ENCODE measurements around the gene TMED1.

Gene TMED1

DNA sequence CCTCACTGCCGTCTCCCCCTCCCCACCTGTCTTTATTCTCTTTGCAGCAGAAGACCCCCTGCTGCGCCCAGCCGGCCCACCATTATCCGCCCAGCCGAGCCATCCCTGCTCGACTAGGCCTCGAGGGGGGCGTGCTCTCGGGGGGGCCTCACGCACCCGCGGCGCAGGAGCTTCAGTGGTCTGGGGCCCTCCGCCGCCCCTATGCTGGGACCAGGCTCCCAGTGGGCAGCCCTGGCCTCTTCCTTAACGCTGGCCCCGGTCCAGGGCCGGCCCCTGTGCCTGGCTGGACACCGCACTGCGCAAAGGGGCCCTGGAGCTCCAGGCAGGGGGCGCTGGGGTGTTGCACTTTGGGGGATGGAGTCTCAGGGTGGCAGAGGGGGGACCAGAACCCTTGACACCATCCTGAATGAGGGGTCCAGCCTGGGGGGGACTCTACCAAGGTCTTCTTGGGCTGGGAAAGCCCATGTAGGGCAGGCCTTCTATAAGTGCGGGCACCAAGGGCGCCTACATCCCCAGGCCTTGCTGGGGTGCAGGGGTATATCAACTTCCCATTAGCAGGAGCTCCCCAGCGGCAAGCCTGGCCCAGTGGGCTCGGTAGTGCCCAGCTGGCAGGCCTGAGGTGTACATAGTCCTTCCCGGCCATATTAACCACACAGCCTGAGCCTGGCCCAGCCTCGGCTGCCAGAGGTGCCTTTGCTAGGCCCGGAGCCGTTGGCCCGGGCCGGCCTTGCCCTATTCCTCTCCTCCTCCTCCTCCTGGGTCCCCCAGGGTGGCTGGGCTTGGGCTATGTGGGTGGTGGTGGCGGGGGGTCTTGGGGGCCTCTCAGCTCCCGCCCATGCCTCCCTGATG, 4.9 kb downstream of the TMED1 start:
- no peak for DNase-seq

DNA sequence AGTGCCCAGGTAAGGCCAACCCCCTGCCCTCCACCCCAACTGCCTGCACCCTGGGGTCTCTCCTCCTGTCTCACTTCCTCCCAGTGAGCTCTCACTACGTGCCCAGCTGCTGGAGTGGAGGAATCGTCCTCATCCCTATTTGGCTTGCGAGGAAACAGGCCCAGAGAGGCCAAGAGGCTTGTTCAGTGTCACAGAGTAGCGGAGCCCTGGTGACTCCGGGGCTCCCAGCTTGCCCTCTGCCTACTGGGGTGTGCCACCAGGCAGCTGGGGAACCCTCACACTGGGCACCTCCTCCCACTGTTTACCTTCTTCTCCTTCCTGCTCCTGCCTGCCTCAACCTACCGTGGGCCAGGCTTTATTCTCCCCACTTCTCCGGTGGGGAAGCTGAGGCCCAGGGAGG, 5.6 kb downstream of the TMED1 start:
- no peak for DNase-seq

DNA sequence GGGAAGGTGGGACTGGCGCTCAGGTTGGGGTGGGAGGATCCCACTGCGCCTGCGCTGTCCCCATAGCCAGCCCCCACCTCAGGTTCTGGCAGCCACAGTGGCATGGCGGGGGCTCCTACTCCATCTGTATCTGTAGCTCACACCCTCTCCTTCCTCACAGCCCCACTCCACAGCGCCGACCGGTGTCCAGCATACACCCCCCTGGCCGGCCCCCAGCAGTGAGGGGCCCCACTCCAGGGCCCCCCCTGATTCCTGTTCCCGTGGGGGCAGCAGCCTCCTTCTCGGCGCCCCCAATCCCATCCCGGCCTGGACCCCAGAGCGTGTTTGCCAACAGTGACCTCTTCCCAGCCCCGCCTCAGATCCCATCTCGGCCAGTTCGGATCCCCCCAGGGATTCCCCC, 6.0 kb downstream of the TMED1 start:
- DNase-seq, result no peak

DNA sequence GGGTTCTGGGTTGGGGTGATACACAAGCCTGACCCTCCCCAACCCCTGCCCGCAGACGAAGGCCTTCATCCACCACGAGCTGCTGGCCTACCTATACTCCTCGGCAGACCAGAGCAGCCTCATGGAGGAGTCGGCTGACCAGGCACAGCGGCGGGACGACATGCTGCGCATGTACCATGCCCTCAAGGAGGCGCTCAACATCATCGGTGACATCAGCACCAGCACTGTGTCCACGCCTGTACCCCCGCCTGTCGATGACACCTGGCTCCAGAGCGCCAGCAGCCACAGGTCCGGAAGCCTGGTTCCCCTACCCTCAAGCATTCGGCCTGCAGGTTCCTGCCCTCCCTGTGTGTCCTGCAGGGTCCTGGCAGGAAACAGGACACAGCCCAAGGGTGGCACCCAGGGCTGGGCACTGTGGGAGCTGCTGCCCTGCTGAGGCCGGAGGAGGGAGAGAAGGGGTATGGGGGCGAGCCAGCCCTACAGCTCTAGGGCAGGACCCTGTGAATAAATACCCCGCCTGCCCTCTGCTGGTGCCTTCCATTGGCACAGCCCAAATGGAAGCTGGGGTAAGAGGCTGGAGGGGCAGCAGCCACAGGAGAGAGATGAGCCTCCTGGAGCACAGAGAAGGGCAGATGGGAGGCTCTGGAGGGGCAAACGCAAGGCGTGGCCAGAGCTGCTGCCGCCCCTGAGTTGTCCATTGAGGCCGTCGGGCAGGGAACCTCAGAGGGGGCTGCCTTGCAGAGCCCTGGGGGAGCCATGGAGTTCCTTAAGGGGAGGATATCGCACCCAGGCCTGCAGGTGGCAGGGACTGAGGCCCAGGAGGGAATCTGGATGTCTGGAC, 6.8 kb downstream of the TMED1 start:
- DNase-seq, result no peak

DNA sequence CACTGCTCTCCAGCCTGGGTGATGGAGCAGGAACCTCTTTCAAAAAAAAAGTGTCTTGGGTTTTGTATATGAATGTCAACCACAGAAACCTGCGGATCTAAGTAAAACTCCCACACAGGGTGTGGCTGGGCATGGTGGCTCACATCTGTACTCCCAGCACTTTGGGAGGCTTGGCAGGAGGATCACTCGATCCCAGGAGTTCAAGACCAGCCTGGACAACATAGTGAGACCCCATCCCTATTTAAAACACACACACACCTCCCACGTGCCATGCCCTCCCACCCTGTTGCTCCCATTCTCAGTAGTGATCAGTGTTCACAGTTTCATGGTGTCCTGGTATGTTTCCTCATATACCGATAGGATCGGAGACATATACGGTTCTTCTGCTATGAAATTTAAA, 9.2 kb downstream of the TMED1 start:
- DNase-seq, result no peak

DNA sequence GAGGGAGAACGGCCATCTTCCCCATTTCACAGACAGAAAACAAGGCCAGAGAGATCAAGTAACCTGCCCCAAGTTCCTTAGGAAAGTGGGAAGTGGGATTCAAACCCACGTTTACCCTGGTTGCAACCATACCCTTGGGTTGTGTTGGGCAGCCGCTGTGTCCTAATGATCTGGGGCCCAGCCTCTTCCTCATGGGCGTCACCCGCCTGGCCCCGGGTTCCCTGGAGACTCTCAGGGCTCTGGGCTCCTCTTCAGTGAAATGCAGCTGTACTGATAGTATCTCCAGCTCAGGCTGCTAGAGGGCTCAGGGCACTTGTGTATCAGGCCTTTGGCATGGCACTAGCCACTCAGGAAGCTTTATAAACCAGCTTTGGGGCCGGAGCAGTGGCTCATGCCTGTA, 9.8 kb downstream of the TMED1 start:
- no peak for DNase-seq

DNA sequence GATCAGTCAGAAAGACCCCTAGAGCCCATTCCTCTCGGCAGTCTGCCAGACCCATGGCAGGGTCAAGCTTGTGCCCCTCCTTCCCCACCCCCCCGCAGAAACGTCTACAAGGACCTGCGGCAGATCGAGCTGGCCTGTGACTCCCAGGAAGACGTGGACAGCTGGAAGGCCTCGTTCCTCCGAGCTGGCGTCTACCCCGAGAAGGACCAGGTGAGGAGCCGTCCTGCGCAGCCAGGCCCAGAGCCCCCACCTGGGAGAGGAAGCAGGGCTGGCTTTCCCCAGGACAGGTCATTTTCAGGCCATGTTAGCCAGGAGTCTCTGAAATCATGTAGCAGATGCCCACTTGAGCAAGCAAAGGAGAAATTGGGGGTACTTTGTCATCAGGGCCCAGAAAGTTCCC, 12.3 kb downstream of the TMED1 start:
- no peak for DNase-seq

DNA sequence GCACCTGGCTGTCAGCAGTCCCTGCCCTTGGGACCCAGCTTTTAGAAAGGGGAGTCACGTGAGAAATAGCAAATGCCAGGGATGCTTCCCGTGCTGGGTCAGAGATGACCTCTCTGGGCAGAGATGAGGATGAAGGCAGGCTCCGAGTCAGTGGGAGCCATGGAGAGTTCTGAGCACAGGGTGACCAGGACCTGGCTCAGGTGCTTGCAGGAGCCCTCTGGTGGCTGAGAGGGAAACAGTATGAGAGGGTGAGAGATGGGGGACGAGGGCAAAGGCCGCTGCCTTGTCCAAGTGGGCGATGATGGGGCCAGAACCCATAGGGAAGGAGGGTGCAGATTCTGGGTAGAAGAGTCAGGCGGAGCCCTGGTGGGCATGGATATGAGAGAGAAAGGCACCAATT, 15.8 kb downstream of the TMED1 start:
- DNase-seq, result no peak

DNA sequence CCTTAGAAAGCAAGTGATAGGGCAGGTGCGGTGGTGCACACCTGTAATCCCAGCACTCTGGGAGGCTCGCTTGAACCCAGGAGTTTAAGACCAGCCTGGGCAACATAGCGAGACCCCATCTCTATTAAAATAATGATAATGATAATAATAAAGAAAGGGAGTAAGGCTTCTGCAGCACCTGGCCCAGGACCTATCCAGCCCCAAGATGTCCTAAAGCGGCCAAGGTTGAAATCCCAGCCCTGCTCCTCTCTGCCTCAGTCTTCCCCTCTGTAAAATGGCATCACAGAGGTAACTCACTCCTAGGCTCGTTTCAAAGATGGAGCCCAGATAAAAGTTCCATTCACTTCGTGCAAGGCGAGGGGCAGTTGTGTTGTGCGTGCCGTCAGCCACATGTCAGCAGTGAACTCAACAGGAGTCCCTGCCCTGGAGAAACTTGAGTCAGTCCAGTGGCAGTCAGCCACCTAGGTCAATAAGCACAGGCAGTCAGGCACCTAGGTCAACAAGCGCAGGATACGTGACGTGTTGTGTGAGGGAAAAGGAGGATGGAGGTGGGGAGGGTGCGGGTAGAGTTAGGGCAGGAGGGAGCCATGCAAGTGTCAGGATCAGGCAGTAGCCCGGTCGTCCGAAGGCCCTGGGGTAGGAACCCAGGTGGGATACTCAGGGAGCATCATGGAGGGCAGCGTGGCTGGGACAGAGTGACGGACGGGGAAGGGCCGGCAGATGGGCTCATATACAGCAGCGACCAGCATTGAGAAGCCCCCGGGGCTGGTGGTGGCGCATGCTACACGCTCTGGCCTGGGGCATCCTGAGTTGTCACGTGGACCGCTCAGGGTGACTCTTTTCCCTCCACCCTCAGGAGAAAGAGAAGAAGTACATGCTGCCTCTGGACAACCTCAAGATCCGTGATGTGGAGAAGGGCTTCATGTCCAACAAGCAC, 16.6 kb downstream of the TMED1 start:
- DNase-seq, result no peak

DNA sequence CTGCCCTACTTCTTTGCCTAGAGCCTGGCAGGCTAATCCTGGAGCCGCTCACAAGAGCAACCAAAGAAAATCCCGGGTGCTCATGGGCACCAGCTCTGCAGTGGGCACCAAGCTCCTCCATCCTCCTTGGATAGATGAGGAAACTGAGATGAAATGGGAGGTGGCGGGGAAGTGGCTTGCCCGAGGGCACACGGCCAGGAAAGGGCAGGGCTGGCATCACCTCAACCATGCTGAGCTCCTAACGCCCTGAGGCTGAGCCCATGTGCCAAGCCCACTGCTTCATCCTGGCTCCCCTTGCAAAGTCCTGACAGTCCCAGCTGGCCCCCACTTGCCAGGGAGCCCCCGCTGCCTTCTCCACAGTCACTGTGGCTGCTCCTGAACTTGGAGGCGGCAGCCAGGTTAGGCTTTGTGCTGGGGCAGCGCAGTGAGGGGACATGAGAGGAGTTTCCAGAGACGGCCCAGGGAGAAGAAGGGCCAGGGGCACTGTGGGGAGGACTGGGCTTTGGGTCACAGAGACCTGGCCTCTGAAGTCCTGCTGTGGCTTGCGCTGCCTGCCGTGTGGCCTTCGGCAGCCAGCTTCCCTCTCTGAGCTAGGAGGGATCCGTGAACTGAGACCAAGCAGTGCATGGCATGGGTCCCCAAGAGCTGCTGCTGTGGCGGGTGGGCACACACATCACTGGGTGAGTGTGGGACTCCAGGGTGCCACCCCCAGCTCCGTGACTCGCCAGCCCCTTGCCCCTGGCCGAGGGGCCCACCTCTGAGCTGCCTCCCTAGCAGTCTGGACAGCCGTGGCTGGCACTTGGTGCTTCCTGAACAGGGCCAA, 17.5 kb downstream of the TMED1 start:
- DNase-seq, result no peak

DNA sequence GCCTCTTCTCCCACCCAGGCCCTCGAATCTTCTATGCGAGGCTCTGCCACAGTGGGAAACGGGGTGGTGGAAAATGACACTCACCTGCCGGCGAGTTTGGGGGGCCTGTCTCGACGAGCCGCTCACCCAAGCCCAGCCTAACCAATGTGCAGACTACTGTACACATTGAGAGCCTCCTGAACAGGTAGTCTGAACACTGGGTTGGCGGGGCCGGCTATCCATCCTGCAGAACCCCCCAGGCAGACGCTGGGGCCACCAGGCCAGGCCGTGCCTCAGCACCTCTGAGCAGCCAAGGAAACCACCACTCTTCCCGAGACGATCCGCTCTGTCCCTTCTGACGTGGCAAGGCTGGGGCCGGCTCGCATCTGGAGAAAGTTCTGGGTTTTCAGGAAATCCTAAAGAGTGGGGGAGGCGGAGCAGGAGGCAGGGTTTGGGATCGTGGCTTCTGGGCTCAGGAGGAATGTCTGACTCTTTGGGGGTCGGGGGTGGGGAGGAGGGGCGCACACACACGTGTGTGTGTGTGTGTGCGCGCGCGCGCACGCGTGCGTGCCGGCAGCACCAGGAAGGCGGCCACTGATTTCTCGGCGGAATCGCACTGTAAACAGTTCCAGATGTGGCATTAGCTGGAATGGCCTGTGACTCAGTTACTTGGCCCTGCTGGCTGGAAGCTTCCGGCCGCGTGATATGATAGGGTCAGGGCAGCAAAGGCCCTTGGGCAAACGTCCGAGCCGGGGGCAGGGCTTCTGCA, 18.5 kb downstream of the TMED1 start:
- no peak for DNase-seq

DNA sequence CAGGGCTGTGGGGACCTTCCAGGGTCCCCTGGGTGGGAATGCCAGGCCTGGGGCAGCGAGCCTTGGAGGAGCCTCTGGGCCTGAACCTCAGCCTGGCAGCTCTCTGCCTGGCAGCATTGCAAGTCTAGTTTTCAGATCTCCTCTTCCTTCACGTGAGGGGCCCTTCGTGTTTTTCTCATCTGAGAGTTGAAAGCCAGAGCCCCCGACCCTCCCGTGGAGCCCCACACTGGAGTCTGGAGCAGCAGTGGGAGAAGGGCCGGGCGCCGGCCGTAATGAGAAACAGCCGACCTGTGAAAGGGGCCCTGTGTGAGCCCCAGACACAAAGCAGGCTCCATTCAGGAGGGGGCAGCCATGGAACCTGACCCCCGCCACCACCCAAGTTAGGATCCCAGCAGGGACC, 19.3 kb downstream of the TMED1 start:
- DNase-seq, result no peak

DNA sequence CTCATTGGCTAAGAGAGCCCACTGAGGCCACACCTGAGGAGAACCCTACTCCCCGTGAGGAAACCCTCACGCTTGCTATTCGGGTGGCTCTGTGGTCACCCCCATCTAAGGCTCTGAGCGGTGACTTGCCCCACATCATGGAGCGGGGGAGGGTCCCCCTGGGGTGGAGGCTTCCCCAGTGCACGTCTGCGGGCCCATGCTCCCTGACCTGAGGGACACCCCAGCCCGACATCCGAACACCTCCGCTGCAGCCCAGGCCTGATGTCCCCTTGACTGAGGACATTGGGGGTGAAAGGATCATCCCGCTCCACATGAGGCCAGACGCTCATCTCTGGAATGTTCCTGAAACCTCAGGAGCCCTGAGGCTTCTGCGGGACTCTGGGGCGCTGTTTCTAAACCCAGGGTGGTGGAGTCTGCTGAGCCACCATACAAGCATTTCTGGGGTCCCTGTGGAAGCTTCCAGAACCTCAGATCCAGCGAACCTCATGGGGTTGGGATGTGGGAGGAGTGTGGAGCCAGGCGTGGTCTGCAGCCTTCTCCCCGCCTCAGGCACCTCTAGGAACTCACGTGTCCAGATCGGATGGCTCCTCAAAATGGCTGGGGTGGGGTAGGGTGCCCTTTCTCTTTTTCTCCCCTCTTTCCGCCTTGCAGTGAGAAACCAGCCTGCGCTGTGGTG, 19.9 kb downstream of the TMED1 start:
- no peak for DNase-seq

DNA sequence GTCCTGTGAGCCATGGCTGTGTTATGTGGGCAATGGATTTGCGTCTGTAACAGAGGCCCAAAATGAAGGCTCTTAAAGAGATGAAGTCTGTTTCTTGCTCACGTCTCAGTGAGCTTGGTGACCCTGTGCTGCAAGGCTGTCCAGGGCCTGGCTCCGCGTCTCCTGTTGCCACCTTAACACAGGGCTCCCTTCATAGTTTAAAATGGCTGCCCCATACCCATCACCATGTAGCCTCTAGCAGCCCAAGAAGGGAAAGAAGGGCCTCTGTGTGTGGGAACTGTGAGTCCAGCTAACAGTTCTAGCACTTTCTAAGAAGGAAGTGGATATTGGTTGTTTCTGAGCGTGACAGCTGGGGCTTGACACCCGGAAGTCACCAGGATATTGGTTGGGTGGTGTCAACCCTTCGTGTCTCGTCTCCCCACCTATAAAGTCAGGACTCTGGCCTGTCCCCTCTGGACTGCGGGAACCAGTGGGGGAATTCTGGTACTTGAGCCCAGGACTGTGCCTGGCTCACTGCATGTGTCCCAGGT, 20.9 kb downstream of the TMED1 start:
- no peak for DNase-seq

DNA sequence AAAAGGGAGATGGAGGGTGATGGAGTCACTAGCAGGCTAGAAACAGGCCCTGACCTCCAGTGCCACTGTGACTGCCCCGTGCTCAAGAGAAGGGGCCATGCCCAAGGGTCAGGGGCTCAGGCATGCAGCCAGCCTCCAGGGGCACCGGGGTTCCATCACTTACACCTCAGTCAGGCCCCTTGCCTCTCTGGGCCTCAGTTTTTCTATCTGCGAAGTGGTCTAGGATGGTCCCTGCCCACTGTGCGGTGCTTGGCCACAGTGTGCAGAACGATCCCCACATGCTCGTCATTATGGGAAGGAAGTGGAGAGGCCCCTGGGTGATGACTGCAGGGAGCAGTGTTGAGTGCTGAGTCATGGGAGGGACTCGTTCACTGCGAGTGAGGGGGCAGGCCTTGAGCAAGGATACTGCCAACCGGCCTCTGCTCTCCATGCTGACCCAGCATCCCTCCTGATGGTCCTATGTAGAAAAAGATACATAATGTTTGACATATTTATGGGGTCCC, 23.1 kb downstream of the TMED1 start:
- peak; percentile 39 for DNase-seq

DNA sequence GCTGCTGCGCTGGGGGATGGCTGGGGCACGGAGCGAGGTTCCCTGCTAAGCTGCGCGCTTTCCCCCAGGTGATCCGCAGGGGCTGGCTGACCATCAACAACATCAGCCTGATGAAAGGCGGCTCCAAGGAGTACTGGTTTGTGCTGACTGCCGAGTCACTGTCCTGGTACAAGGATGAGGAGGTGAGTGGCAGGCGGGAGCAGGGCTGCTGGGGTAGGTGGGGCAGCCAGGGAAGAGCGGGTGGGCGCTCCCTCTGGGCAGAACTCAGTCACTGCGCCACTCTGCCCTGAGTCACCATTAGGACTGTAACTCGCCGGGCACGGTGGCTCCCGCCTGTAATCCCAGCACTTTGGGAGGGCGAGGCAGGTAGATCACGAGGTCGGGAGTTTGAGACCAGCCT, 23.8 kb downstream of the TMED1 start:
- no peak for DNase-seq

DNA sequence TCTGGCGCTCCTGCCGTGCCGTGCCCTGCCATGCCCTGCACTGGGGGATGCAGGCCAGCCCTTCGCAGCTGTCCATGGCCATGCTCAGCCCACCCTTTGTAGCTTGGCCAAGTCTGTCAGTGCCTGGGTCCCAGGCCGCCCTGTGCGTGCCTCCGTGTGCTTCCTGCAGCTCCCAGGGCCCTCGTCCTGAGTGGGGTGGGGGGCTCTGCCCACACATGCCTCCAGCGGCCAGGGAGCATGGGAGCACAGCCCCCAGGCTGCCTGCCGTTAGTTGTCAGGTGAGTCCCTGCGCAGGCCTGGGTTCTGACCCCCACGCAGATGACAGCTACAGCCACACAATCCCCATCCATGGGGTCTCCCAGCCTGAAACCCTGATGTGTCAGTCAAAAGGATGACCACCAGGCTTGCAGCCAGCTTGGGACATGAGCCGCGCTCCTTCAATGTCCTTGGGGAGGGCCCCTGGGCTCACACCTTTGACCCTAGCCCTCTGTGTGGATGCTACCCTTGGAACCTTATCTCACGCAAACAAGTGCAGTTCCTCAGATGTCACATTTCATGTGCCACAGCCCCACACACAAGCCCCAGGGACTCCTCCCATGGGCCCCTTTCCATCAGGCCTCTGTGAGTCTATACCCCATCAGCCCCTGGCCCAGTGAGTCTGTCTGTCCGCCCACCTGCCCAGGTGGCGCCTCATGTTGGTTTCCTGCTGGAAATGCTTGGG, 24.5 kb downstream of the TMED1 start:
- no peak for DNase-seq

DNA sequence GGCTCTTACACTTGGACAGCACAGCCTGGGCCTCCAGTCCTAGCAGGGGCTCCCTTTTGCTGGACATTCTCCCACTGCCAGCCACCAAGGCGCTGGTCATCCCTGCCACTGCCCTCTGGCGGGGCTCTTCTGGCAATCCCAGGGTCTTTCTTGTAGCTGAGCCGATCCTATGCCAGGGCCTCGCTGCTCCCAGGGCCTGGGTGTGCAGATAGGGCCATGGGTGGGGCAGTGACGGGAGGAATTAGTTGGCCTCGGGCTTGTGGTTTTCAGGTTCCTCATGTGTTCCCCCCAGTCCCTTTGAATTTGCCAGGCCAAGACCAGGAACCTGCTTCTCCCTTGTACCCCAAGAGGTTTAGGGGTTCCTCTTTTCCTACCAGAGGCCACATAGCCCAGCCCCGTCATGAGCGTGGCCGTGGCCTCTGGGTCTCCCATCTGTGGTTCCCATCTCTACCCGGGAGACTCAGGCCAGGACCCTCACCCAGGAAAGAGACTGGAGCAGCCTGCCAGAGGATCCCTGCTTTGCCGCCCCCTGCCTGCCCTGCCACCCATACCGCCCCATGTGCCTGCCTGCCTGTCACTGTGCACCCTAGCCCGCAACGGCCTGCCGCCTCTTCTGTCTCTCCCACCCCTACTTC, 26.2 kb downstream of the TMED1 start:
- DNase-seq, result no peak
